Thoracic aorta (tissue), 2 donors: ENCODE measurements around the gene MLIP. TPM values are rescaled to one million over a fixed set of nuclear protein-coding genes. Genes with fewer than 3 reads are reported as not detected.

Experiments
- ATAC-seq: fragments of 150-250 bp; one replicate; pipeline ENCODE4 v1.8.0; 2017; ENCODE audit warnings: low read depth; ENCODE audit not compliant: insufficient number of reproducible peaks, low FRiP score
- DNase-seq: peaks from one replicate; pipeline ENCODE4 v3.0.0-alpha.2; 2020; ENCODE audit warnings: low spot score
- H3K27ac ChIP-seq, 2 donors: fragments of 200-600 bp; sonication (generic); 1 replicate in 1 of 2; 2 replicates in 1 of 2; pipeline ENCODE4 v1.5.1; 2016; ENCODE audit warnings: mild to moderate bottlenecking in 2 of 2, moderate library complexity in 2 of 2
- H3K27me3 ChIP-seq: fragments of 200-600 bp; sonication (generic); replicated peaks from 2 replicates; pipeline ENCODE4 v1.6.0; 2016; ENCODE audit warnings: mild to moderate bottlenecking; ENCODE audit not compliant: insufficient read depth
- H3K36me3 ChIP-seq: fragments of 200-600 bp; sonication (generic); one replicate; pipeline ENCODE4 v1.5.1; 2016
- H3K4me1 ChIP-seq, 2 donors: fragments of 200-600 bp; sonication (generic); 1 replicate in 1 of 2; 2 replicates in 1 of 2; pipeline versions ENCODE4 v1.5.1 to v1.6.0; 2016; ENCODE audit warnings: low read depth in 2 of 2, mild to moderate bottlenecking in 1 of 2; ENCODE audit not compliant: control insufficient read depth in 1 of 2
- H3K4me3 ChIP-seq: fragments of 200-600 bp; sonication (generic); 2 replicates; pipeline ENCODE4 v1.5.1; 2016; ENCODE audit warnings: mild to moderate bottlenecking
- H3K9me3 ChIP-seq: fragments of 200-600 bp; sonication (generic); 2 replicates; pipeline ENCODE4 v1.5.1; 2016
- total RNA-seq, 2 donors: library from RNA; depleted of rRNA; stranded (reverse); fragments of >200 nt; gene quantifications; one replicate each; pipeline versions ENCODE4 v1.1.0 to v1.2.3, GENCODE V29; 2016
- TF ChIP-seq, protein P1 (sequence below): fragments of 200-600 bp; sonication (generic); IDR thresholded peaks from one replicate; pipeline ENCODE4 v1.5.1; 2019; ENCODE audit warnings: antibody characterized with exemption

MLIP gene
- total RNA-seq, 2 donors from 2014 or later: 1.8 TPM; not detected in 1

- Histone ChIP-seq H3K27me3 (no peaks in the 10 kb centered on the region), H3K27ac (no peak overlapping the region), H3K36me3 (no peaks in the 10 kb centered on the region), H3K4me3 (no peak overlapping the region), H3K9me3 (no peaks in the 10 kb centered on the region), H3K4me1 (no peaks in the 10 kb centered on the region)
- no peak for DNase-seq
- ATAC-seq: no peak
- TF ChIP-seq, protein P1, sequence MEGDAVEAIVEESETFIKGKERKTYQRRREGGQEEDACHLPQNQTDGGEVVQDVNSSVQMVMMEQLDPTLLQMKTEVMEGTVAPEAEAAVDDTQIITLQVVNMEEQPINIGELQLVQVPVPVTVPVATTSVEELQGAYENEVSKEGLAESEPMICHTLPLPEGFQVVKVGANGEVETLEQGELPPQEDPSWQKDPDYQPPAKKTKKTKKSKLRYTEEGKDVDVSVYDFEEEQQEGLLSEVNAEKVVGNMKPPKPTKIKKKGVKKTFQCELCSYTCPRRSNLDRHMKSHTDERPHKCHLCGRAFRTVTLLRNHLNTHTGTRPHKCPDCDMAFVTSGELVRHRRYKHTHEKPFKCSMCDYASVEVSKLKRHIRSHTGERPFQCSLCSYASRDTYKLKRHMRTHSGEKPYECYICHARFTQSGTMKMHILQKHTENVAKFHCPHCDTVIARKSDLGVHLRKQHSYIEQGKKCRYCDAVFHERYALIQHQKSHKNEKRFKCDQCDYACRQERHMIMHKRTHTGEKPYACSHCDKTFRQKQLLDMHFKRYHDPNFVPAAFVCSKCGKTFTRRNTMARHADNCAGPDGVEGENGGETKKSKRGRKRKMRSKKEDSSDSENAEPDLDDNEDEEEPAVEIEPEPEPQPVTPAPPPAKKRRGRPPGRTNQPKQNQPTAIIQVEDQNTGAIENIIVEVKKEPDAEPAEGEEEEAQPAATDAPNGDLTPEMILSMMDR: no peak
Observed at GRCh38 chr6:54274383-54274782, 163.1 kb downstream of the MLIP start.

DNA sequence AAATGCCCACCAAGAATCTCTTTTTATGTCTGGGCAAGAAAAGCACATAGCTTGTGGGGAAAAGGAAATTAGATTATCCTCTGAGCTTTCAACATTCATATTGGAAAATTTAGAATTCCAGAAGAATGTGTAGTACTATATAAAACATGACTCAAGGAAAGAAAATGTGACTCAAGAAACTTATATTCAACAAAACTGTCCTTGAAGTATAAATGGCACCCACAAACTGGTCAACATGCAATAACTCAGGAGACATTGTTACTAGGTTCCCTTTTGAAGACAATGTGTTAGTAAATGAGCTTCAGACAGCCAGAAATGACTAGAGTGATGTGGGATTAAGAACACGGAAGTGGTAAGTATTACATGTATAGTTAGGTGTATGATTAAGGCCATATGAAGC lies 170.9 kb downstream of the MLIP start:
- no peak for DNase-seq
- no peak for ATAC-seq
- Histone ChIP-seq H3K36me3 (no peaks in the 10 kb centered on the region), H3K27me3 (no peaks in the 10 kb centered on the region), H3K4me1 (no peaks in the 10 kb centered on the region), H3K27ac (no peak overlapping the region), H3K4me3 (no peak overlapping the region), H3K9me3 (no peaks in the 10 kb centered on the region)
- TF ChIP-seq, protein P1: no peak

GRCh38 chr6:54284161-54284860 lies 173.1 kb downstream of the MLIP start:
- Histone ChIP-seq H3K36me3 (no peaks in the 10 kb centered on the region), H3K4me3 (no peak overlapping the region), H3K27ac (no peak overlapping the region), H3K4me1 (no peaks in the 10 kb centered on the region), H3K9me3 (no peaks in the 10 kb centered on the region), H3K27me3 (no peaks in the 10 kb centered on the region)
- no peak for ATAC-seq
- TF ChIP-seq, protein P1: no peak
- DNase-seq: no peak

- TF ChIP-seq, protein P1: no peak
Observed at GRCh38 chr6:54285595-54285994, 174.4 kb downstream of the MLIP start.

GRCh38 chr6:54286141-54286540 lies 174.9 kb downstream of the MLIP start:
- no peaks in the 10 kb centered on the region for H3K27me3 ChIP-seq
- H3K27ac ChIP-seq: no peak overlapping the region
- no peak overlapping the region for H3K4me3 ChIP-seq
- TF ChIP-seq, protein P1: no peak
- H3K9me3 ChIP-seq: no peaks in the 10 kb centered on the region
- H3K36me3 ChIP-seq: no peaks in the 10 kb centered on the region
- H3K4me1 ChIP-seq: no peaks in the 10 kb centered on the region
- ATAC-seq: no peak
- no peak for DNase-seq

More at GRCh38 chr6:54285595-54285994, 174.4 kb downstream of the MLIP start:
- Histone ChIP-seq H3K4me3 (no peak overlapping the region), H3K27ac (no peak overlapping the region), H3K27me3 (no peaks in the 10 kb centered on the region), H3K4me1 (no peaks in the 10 kb centered on the region), H3K9me3 (no peaks in the 10 kb centered on the region), H3K36me3 (no peaks in the 10 kb centered on the region)
- DNase-seq (no peak), ATAC-seq (no peak)
